GM13977 (cell line): ENCODE results near the gene RNF103.

Source experiments
- DNase-seq: peaks from one replicate; pipeline ENCODE4 v3.0.0; 2012; ENCODE audit warnings: low spot score
- CTCF ChIP-seq: IDR thresholded peaks from 2 replicates; pipeline ENCODE4 v1.5.1; 2012; ENCODE audit warnings: mild to moderate bottlenecking, control low read depth; ENCODE audit not compliant: insufficient read depth; ENCODE audit errors: extremely low read depth, missing control alignments
- in situ Hi-C: fragments of 300-500 bp; cut with MboI; formaldehyde crosslinking; loops from one replicate; pipeline ENCODE4 v1.12.0; 2022; ENCODE audit warnings: low sequenced_read_pairs, low pct_unique_long_range_greater_than_20kb, mixed read lengths, inconsistent platforms; ENCODE audit not compliant: unreplicated experiment

RNF103 gene

GRCh38 chr2:86650188-86650587 lies 26.5 kb upstream of the RNF103 start:
- TF ChIP-seq CTCF: no peak
- no peak for DNase-seq
- in situ Hi-C loops: no loop called here

GRCh38 chr2:86649119-86649947 lies 25.7 kb upstream of the RNF103 start:
- no peak for DNase-seq
- in situ Hi-C loops: no loop called here
- TF ChIP-seq CTCF: no peak

GRCh38 chr2:86648681-86649080 lies 25.0 kb upstream of the RNF103 start:
- TF ChIP-seq CTCF: no peak
- no peak for DNase-seq
- in situ Hi-C loops: no loop called here

GRCh38 chr2:86646865-86647264 lies 23.2 kb upstream of the RNF103 start:
- in situ Hi-C loops: no loop called here
- no peak for DNase-seq
- TF ChIP-seq CTCF: no peak

- in situ Hi-C loops: no loop called here
- TF ChIP-seq CTCF: no peak
- no peak for DNase-seq
These were observed 22.7 kb upstream of the RNF103 start for GRCh38 chr2:86646329-86646728.

- TF ChIP-seq CTCF: no peak
- no peak for DNase-seq
These were observed 22.1 kb upstream of the RNF103 start for GRCh38 chr2:86645752-86646151.

More at GRCh38 chr2:86645752-86646151, 22.1 kb upstream of the RNF103 start:
- in situ Hi-C loops: no loop called here
